Fibroblast of mammary gland (primary cell): ENCODE measurements around the gene CTNND2.
"Not testable (repeated sequence)": the region's sequence is repeated elsewhere in the genome, so short reads cannot be mapped to it uniquely, and the experiment has no call there.

ENCODE experiments used
- DNase-seq: peaks from one replicate; pipeline ENCODE4 v3.0.0-alpha.2; 2010; ENCODE audit warnings: low read depth
- H3K4me3 ChIP-seq: 2 replicates; pipeline ENCODE4 v1.5.1; 2011; ENCODE audit warnings: low read depth, mild to moderate bottlenecking, low read length, moderate library complexity; ENCODE audit not compliant: control insufficient read depth
- CTCF ChIP-seq: conservative IDR thresholded peaks from 2 replicates; pipeline ENCODE4 v1.5.1; 2011; ENCODE audit warnings: low read depth, low read length, inconsistent platforms; ENCODE audit not compliant: control insufficient read depth, insufficient read depth

CTNND2 gene

GRCh38 chr5:11069041-11069440 is 835.2 kb downstream of the CTNND2 start:
- DNase-seq: no peak
- TF ChIP-seq CTCF: no peak
- H3K4me3 ChIP-seq: no peak overlapping the region

- DNase-seq, H3K4me3 ChIP-seq: not testable (repeated sequence)
These were observed 838.5 kb downstream of the CTNND2 start for GRCh38 chr5:11065723-11066122.

GRCh38 chr5:11064763-11065450 is 839.3 kb downstream of the CTNND2 start:
- no peak for TF ChIP-seq CTCF
- DNase-seq: no peak
- no peak overlapping the region for H3K4me3 ChIP-seq

GRCh38 chr5:11062397-11062796 is 841.8 kb downstream of the CTNND2 start:
- H3K4me3 ChIP-seq: no peak overlapping the region
- TF ChIP-seq CTCF: no peak

GRCh38 chr5:11056560-11056959 is 847.7 kb downstream of the CTNND2 start:
- DNase-seq: no peak
- TF ChIP-seq CTCF: no peak
- no peak overlapping the region for H3K4me3 ChIP-seq

More at GRCh38 chr5:11062397-11062796, 841.8 kb downstream of the CTNND2 start:
- DNase-seq: no peak

- no peak for TF ChIP-seq CTCF
- no peak for DNase-seq
- no peak overlapping the region for H3K4me3 ChIP-seq
These were observed 850.2 kb downstream of the CTNND2 start for GRCh38 chr5:11054014-11054413.

GRCh38 chr5:11052871-11053270 is 851.4 kb downstream of the CTNND2 start:
- TF ChIP-seq CTCF: no peak
- no peak overlapping the region for H3K4me3 ChIP-seq
- DNase-seq: no peak
